Adipocyte (in vitro differentiated cells): ENCODE measurements around the gene RASSF3.
A peak's percentile ranks its signal among the peaks of the same experiment; 100 is the strongest.

ENCODE experiments used
- DNase-seq: peaks from one replicate; pipeline ENCODE4 v3.0.0-alpha.2; 2015; ENCODE audit warnings: low read depth
- H3K27me3 ChIP-seq: replicated peaks from 2 replicates; pipeline ENCODE4 v1.7.0; 2013; ENCODE audit warnings: mild to moderate bottlenecking, low read length, moderate library complexity; ENCODE audit not compliant: control insufficient read depth, insufficient read depth
- H3K36me3 ChIP-seq: 2 replicates; pipeline ENCODE4 v1.7.0; 2013; ENCODE audit warnings: low read length, mild to moderate bottlenecking, moderate library complexity; ENCODE audit not compliant: control insufficient read depth, insufficient read depth, severe bottlenecking
- H3K4me1 ChIP-seq: 2 replicates; pipeline ENCODE4 v1.7.0; 2013; ENCODE audit warnings: mild to moderate bottlenecking, low read length, moderate library complexity; ENCODE audit not compliant: control insufficient read depth, insufficient read depth
- H3K4me3 ChIP-seq: 2 replicates; pipeline ENCODE4 v1.7.0; 2013; ENCODE audit warnings: mild to moderate bottlenecking, low read length, moderate library complexity
- H3K9ac ChIP-seq: 2 replicates; pipeline ENCODE4 v1.7.0; 2013; ENCODE audit warnings: mild to moderate bottlenecking, low read length, moderate library complexity
- H3K9me3 ChIP-seq: 2 replicates; pipeline ENCODE4 v1.7.0; 2013; ENCODE audit warnings: mild to moderate bottlenecking, low read length, moderate library complexity; ENCODE audit not compliant: control insufficient read depth

Gene RASSF3

GRCh38 chr12:64718649-64719048 lies 108.4 kb downstream of the RASSF3 start:
- Histone ChIP-seq H3K4me3 (no peak overlapping the region), H3K9me3 (no peaks in the 10 kb centered on the region), H3K36me3 (peaks cover 90% of the 10 kb centered on the region), H3K4me1 (peaks cover 16% of the 10 kb centered on the region), H3K27me3 (no peaks in the 10 kb centered on the region), H3K9ac (no peak overlapping the region)
- DNase-seq: no peak

- H3K4me1 ChIP-seq: peaks cover 16% of the 10 kb centered on the region
- no peak overlapping the region for H3K4me3 ChIP-seq
- no peaks in the 10 kb centered on the region for H3K27me3 ChIP-seq
- no peaks in the 10 kb centered on the region for H3K9me3 ChIP-seq
- H3K9ac ChIP-seq: no peak overlapping the region
- peaks cover 87% of the 10 kb centered on the region for H3K36me3 ChIP-seq
- no peak for DNase-seq
Measured at GRCh38 chr12:64720884-64721283, 110.6 kb downstream of the RASSF3 start.

- Histone ChIP-seq H3K4me1 (peaks cover 16% of the 10 kb centered on the region), H3K9ac (no peak overlapping the region), H3K4me3 (no peak overlapping the region), H3K36me3 (peaks cover 89% of the 10 kb centered on the region), H3K9me3 (no peaks in the 10 kb centered on the region), H3K27me3 (no peaks in the 10 kb centered on the region)
- no peak for DNase-seq
Measured at GRCh38 chr12:64722835-64723234, 112.5 kb downstream of the RASSF3 start.

- no peaks in the 10 kb centered on the region for H3K27me3 ChIP-seq
- no peak for DNase-seq
- no peak overlapping the region for H3K9ac ChIP-seq
- no peak overlapping the region for H3K4me3 ChIP-seq
- peaks cover 16% of the 10 kb centered on the region for H3K4me1 ChIP-seq
- peaks cover 90% of the 10 kb centered on the region for H3K36me3 ChIP-seq
- H3K9me3 ChIP-seq: no peaks in the 10 kb centered on the region
Measured at GRCh38 chr12:64723630-64724029, 113.3 kb downstream of the RASSF3 start.

- DNase-seq: no peak
- no peak overlapping the region for H3K9ac ChIP-seq
- no peaks in the 10 kb centered on the region for H3K27me3 ChIP-seq
- peaks cover 91% of the 10 kb centered on the region for H3K36me3 ChIP-seq
- no peaks in the 10 kb centered on the region for H3K9me3 ChIP-seq
- no peak overlapping the region for H3K4me3 ChIP-seq
- H3K4me1 ChIP-seq: peaks cover 21% of the 10 kb centered on the region
Measured at GRCh38 chr12:64724201-64724745, 114.0 kb downstream of the RASSF3 start.

GRCh38 chr12:64729909-64730587 lies 119.8 kb downstream of the RASSF3 start:
- H3K9ac ChIP-seq: peak overlapping the region; percentile 27
- H3K36me3 ChIP-seq: peaks cover 68% of the 10 kb centered on the region
- no peak overlapping the region for H3K4me3 ChIP-seq
- H3K4me1 ChIP-seq: peaks cover 12% of the 10 kb centered on the region
- H3K27me3 ChIP-seq: no peaks in the 10 kb centered on the region
- no peak for DNase-seq
- no peaks in the 10 kb centered on the region for H3K9me3 ChIP-seq

GRCh38 chr12:64730588-64730969 lies 120.3 kb downstream of the RASSF3 start:
- H3K27me3 ChIP-seq: no peaks in the 10 kb centered on the region
- H3K4me3 ChIP-seq: no peak overlapping the region
- H3K9me3 ChIP-seq: no peaks in the 10 kb centered on the region
- no peak for DNase-seq
- peak overlapping the region; percentile 27 for H3K9ac ChIP-seq
- peaks cover 12% of the 10 kb centered on the region for H3K4me1 ChIP-seq
- peaks cover 71% of the 10 kb centered on the region for H3K36me3 ChIP-seq

GRCh38 chr12:64731683-64732082 lies 121.4 kb downstream of the RASSF3 start:
- Histone ChIP-seq H3K4me1 (peaks cover 12% of the 10 kb centered on the region), H3K9ac (no peak overlapping the region), H3K36me3 (peaks cover 74% of the 10 kb centered on the region), H3K9me3 (no peaks in the 10 kb centered on the region), H3K4me3 (no peak overlapping the region), H3K27me3 (no peaks in the 10 kb centered on the region)
- DNase-seq: no peak

- H3K9ac ChIP-seq: no peak overlapping the region
- peak; percentile 41 for DNase-seq
Measured at GRCh38 chr12:64733857-64734256, 123.6 kb downstream of the RASSF3 start.

GRCh38 chr12:64735442-64735841 lies 125.1 kb downstream of the RASSF3 start:
- H3K4me1 ChIP-seq: peaks cover 2% of the 10 kb centered on the region
- peaks cover 81% of the 10 kb centered on the region for H3K36me3 ChIP-seq
- H3K9me3 ChIP-seq: no peaks in the 10 kb centered on the region
- DNase-seq: no peak
- no peak overlapping the region for H3K4me3 ChIP-seq
- H3K27me3 ChIP-seq: no peaks in the 10 kb centered on the region
- no peak overlapping the region for H3K9ac ChIP-seq

More at GRCh38 chr12:64733857-64734256, 123.6 kb downstream of the RASSF3 start:
- H3K36me3 ChIP-seq: peaks cover 76% of the 10 kb centered on the region
- H3K9me3 ChIP-seq: no peaks in the 10 kb centered on the region
- H3K27me3 ChIP-seq: no peaks in the 10 kb centered on the region
- peaks cover 9% of the 10 kb centered on the region for H3K4me1 ChIP-seq
- no peak overlapping the region for H3K4me3 ChIP-seq

GRCh38 chr12:64736771-64737170 lies 126.5 kb downstream of the RASSF3 start:
- H3K4me3 ChIP-seq: no peak overlapping the region
- H3K36me3 ChIP-seq: peaks cover 81% of the 10 kb centered on the region
- H3K4me1 ChIP-seq: no peaks in the 10 kb centered on the region
- H3K9me3 ChIP-seq: no peaks in the 10 kb centered on the region
- no peak overlapping the region for H3K9ac ChIP-seq
- no peak for DNase-seq
- no peaks in the 10 kb centered on the region for H3K27me3 ChIP-seq

GRCh38 chr12:64737539-64737938 lies 127.2 kb downstream of the RASSF3 start:
- Histone ChIP-seq H3K27me3 (no peaks in the 10 kb centered on the region), H3K36me3 (peaks cover 85% of the 10 kb centered on the region), H3K4me3 (no peak overlapping the region), H3K9ac (no peak overlapping the region), H3K4me1 (no peaks in the 10 kb centered on the region), H3K9me3 (no peaks in the 10 kb centered on the region)
- DNase-seq: no peak
